Endothelial cell of umbilical vein (primary cell): ENCODE measurements around the gene C6orf58. TPM values are rescaled to one million over a fixed set of nuclear protein-coding genes. Genes with fewer than 3 reads are reported as not detected.

ENCODE experiments used
- BruUV-seq: library from RNA; stranded (reverse); fragments of 400-500 nt; replicated peaks from 2 replicates; lab custom pipeline; 2021; lab: Mats Ljungman, UMichigan
- CTCF ChIA-PET: fragments of 300-600, 350-600 bp; sonication (Branson Sonifier 250); formaldehyde crosslinking; loops from one replicate; lab custom pipeline; 2021; ENCODE audit warnings: antibody characterized with exemption, inconsistent platforms; lab: Charles Lee
- POLR2A ChIA-PET: fragments of 300-600, 350-600 bp; sonication (Branson Sonifier 250); formaldehyde crosslinking; loops from one replicate; lab custom pipeline; 2021; ENCODE audit warnings: antibody characterized with exemption, inconsistent platforms; lab: Charles Lee
- DNase-seq: peaks from one replicate; pipeline ENCODE4 v3.0.0-alpha.2; 2011; ENCODE audit warnings: low read depth, low spot score
- FAIRE-seq: peaks from 2 replicates; lab custom pipeline; 2011; peaks lifted over from hg19 to GRCh38; lab: Jason Lieb, UNC
- H2AFZ ChIP-seq: 2 replicates; pipeline ENCODE4 v1.6.0; 2012; ENCODE audit warnings: low read depth, low read length, control low read depth, inconsistent platforms
- H3K27ac ChIP-seq: 2 replicates; pipeline ENCODE4 v1.5.1; 2011; ENCODE audit warnings: low read depth, mild to moderate bottlenecking, control low read depth, low read length, moderate library complexity; ENCODE audit not compliant: insufficient read depth
- H3K27me3 ChIP-seq, 2 experiments: 2 replicates each; pipeline versions ENCODE4 v1.6.0 to v1.6.1; 2011; ENCODE audit warnings: low read length in 2 of 2, mixed read lengths in 1 of 2; ENCODE audit not compliant: control insufficient read depth in 2 of 2, insufficient read depth in 2 of 2
- H3K36me3 ChIP-seq, 2 experiments: 2 replicates in 1 of 2; 3 replicates in 1 of 2; pipeline ENCODE4 v1.5.1; 2011; ENCODE audit warnings: low read length in 2 of 2, mild to moderate bottlenecking in 1 of 2, moderate library complexity in 1 of 2; ENCODE audit not compliant: control insufficient read depth in 2 of 2, insufficient read depth in 2 of 2; ENCODE audit errors: extremely low read depth in 1 of 2
- H3K4me1 ChIP-seq: 3 replicates; pipeline ENCODE4 v1.5.1; 2011; ENCODE audit warnings: mild to moderate bottlenecking, low read length; ENCODE audit not compliant: control insufficient read depth, insufficient read depth; ENCODE audit errors: extremely low read depth
- H3K4me2 ChIP-seq: 2 replicates; pipeline ENCODE4 v1.6.1; 2011; ENCODE audit warnings: low read length, control low read depth, mixed read lengths; ENCODE audit not compliant: insufficient read depth
- H3K4me3 ChIP-seq, 3 experiments: fragments of 200-600 bp in 1 of 3; sonication (generic), shearing (Covaris generic) in 1 of 3; replicated peaks in 1 of 3; 2 replicates each; pipeline ENCODE4 v1.5.1; 2011 to 2016; ENCODE audit warnings: control low read depth in 3 of 3, low read length in 3 of 3, mild to moderate bottlenecking in 2 of 3, inconsistent platforms in 1 of 3, low read depth in 1 of 3, moderate library complexity in 1 of 3; ENCODE audit not compliant: insufficient read depth in 1 of 3
- H3K79me2 ChIP-seq: 2 replicates; pipeline ENCODE4 v1.6.0; 2012; ENCODE audit warnings: low read length, inconsistent platforms; ENCODE audit not compliant: control insufficient read depth, insufficient read depth
- H3K9ac ChIP-seq: replicated peaks from 2 replicates; pipeline ENCODE3; 2011; ENCODE audit warnings: low read length, control low read depth; ENCODE audit not compliant: insufficient read depth; ENCODE audit errors: extremely low read depth
- H3K9me1 ChIP-seq: replicated peaks from 3 replicates; pipeline ENCODE4 v1.6.0; 2011; ENCODE audit warnings: mild to moderate bottlenecking, low read length; ENCODE audit not compliant: control insufficient read depth, insufficient read depth; ENCODE audit errors: extremely low read depth
- H3K9me3 ChIP-seq: replicated peaks from 2 replicates; pipeline ENCODE4 v1.5.1; 2012; ENCODE audit warnings: low read length, inconsistent platforms; ENCODE audit not compliant: control insufficient read depth, insufficient read depth
- H4K20me1 ChIP-seq: replicated peaks from 2 replicates; pipeline ENCODE3; 2011; ENCODE audit warnings: mild to moderate bottlenecking, low read length; ENCODE audit not compliant: control insufficient read depth, insufficient read depth; ENCODE audit errors: extremely low read depth
- EZH2 ChIP-seq: IDR thresholded peaks from 2 replicates; pipeline ENCODE4 v1.6.1; 2012; ENCODE audit warnings: borderline replicate concordance, low read depth, mild to moderate bottlenecking, moderate library complexity, low read length, inconsistent platforms; ENCODE audit not compliant: severe bottlenecking
- FOS ChIP-seq: IDR thresholded peaks from 2 replicates; pipeline ENCODE4 v1.6.1; 2011; ENCODE audit warnings: mild to moderate bottlenecking, low read length, moderate library complexity, borderline replicate concordance; ENCODE audit not compliant: insufficient read depth
- GATA2 ChIP-seq: IDR thresholded peaks from 2 replicates; pipeline ENCODE4 v1.7.0; 2011; ENCODE audit warnings: low read depth, mild to moderate bottlenecking, moderate library complexity, mixed read lengths, low read length; ENCODE audit not compliant: insufficient read length, insufficient read depth
- JUN ChIP-seq: IDR thresholded peaks from 2 replicates; pipeline ENCODE4 v1.6.1; 2011; ENCODE audit warnings: borderline replicate concordance, low read depth; ENCODE audit not compliant: insufficient read length, insufficient read depth
- MYC ChIP-seq: IDR thresholded peaks from one replicate; pipeline ENCODE4 v1.6.1; 2011; ENCODE audit warnings: mild to moderate bottlenecking, low read depth, low read length
- POLR2A ChIP-seq: IDR thresholded peaks from 2 replicates; pipeline ENCODE4 v1.6.1; 2012; ENCODE audit warnings: low read depth, mild to moderate bottlenecking, control low read depth, low read length
- POLR2AphosphoS5 ChIP-seq: IDR thresholded peaks from 2 replicates; pipeline ENCODE4 v1.6.1; 2012; ENCODE audit warnings: low read depth, mild to moderate bottlenecking, control low read depth, low read length, moderate library complexity; ENCODE audit not compliant: insufficient read depth
- dilution Hi-C: fragments of 300-500 bp; cut with MboI; formaldehyde crosslinking; loops from one replicate; pipeline ENCODE4 v1.15.0; 2019; ENCODE audit warnings: low sequenced_read_pairs; ENCODE audit not compliant: extremely low pct_ligation_motif_present
- intact Hi-C: fragments of 100-400 bp; cut with micrococcal nuclease; formaldehyde crosslinking; loops from one replicate; pipeline ENCODE4 v1.10.0; 2022
- polyA plus RNA-seq, 4 experiments: library from polyadenylated mRNA; depleted of rRNA in 3 of 4; stranded (reverse) in 3 of 4; unstranded in 1 of 4; fragments of >200 nt; gene quantifications; 2 replicates each; pipeline versions ENCODE4 v1.2.1 to v1.2.3, GENCODE V29; 2011 to 2012; ENCODE audit warnings: missing spikeins in 1 of 4
- total RNA-seq: library from RNA; stranded (reverse); gene quantifications from 2 replicates; pipeline ENCODE4 v1.2.3, GENCODE V29; 2021
- TF ChIP-seq, protein P1 (sequence below): IDR thresholded peaks from 2 replicates; pipeline ENCODE4 v1.6.1; 2011; ENCODE audit not compliant: insufficient read depth, insufficient read length
- TF ChIP-seq, protein P2 (sequence below), 2 donors: IDR thresholded peaks; 1 replicate in 1 of 2; 2 replicates in 1 of 2; pipeline ENCODE4 v1.5.1; 2011; ENCODE audit warnings: low read length in 2 of 2, mild to moderate bottlenecking in 2 of 2, moderate library complexity in 2 of 2, control low read depth in 1 of 2, inconsistent platforms in 1 of 2, low read depth in 1 of 2; ENCODE audit not compliant: insufficient read depth in 1 of 2; ENCODE audit errors: extremely low read depth in 1 of 2

C6orf58 gene
- total and polyA plus RNA-seq, 2 donors (not counting 3 experiments of a cell fraction or from before 2014, with no cell fraction given), result not detected

DNA sequence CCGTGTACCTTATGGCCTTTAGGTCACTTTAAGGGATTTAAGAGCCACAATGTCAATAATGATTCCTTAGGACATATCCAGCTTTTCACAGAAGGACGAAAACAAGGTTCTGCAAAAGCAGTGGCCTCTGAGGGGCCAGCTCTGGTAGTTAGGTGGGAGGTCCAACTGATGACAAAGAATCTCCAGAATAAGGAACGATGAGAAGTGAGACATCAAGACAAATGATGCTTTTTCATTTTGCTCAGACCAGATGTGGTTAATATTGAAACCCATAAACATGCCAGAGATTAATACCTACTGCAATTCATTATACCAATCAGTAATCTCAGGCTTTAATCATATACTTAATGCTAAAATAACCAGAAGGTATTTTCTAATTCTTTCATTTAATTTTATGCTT, 1.9 kb downstream of the C6orf58 start:
- no peak for TF ChIP-seq GATA2
- TF ChIP-seq, protein P1, sequence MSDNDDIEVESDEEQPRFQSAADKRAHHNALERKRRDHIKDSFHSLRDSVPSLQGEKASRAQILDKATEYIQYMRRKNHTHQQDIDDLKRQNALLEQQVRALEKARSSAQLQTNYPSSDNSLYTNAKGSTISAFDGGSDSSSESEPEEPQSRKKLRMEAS, result no peak
- TF ChIP-seq FOS, result no peak
- no peak for TF ChIP-seq MYC
- TF ChIP-seq JUN, result no peak
- no peak for TF ChIP-seq POLR2AphosphoS5
- TF ChIP-seq, protein P2, sequence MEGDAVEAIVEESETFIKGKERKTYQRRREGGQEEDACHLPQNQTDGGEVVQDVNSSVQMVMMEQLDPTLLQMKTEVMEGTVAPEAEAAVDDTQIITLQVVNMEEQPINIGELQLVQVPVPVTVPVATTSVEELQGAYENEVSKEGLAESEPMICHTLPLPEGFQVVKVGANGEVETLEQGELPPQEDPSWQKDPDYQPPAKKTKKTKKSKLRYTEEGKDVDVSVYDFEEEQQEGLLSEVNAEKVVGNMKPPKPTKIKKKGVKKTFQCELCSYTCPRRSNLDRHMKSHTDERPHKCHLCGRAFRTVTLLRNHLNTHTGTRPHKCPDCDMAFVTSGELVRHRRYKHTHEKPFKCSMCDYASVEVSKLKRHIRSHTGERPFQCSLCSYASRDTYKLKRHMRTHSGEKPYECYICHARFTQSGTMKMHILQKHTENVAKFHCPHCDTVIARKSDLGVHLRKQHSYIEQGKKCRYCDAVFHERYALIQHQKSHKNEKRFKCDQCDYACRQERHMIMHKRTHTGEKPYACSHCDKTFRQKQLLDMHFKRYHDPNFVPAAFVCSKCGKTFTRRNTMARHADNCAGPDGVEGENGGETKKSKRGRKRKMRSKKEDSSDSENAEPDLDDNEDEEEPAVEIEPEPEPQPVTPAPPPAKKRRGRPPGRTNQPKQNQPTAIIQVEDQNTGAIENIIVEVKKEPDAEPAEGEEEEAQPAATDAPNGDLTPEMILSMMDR (IDR thresholded peaks at IDR 0.05; ENCODE audit: extremely low read depth in 1 of 2, insufficient read depth in 1 of 2, low read depth in 1 of 2, low read length in 2 of 2), result no peak
- no peak for TF ChIP-seq POLR2A
- TF ChIP-seq EZH2, result no peak
- no peak for FAIRE-seq
- dilution Hi-C loops, result no loop called here
- ChIA-PET POLR2A (no interaction called here), CTCF (no interaction called here)
- H3K9ac ChIP-seq, result no peak overlapping the region
- H3K4me1 ChIP-seq, result no peaks in the 10 kb centered on the region
- DNase-seq, result no peak
- H3K9me1 ChIP-seq, result no peaks in the 10 kb centered on the region
- intact Hi-C loops, result no loop called here
- no TSS peak for BruUV-seq
- no peak overlapping the region for H2AFZ ChIP-seq
- H3K27me3 ChIP-seq, result peaks cover 4 to 22% of the 10 kb centered on the region in 2 experiments
- no peak overlapping the region for H3K4me2 ChIP-seq
- H3K4me3 ChIP-seq, result no peak overlapping the region
- H4K20me1 ChIP-seq, result no peaks in the 10 kb centered on the region
- H3K9me3 ChIP-seq, result no peaks in the 10 kb centered on the region
- no peaks in the 10 kb centered on the region for H3K36me3 ChIP-seq
- no peak overlapping the region for H3K27ac ChIP-seq
- H3K79me2 ChIP-seq, result no peaks in the 10 kb centered on the region
